GM06990 (cell line): Measurements from ENCODE around the gene EXD3.

ENCODE experiments used
- DNase-seq: peaks from one replicate; pipeline ENCODE4 v3.0.0-alpha.2; 2011; ENCODE audit not compliant: insufficient read length; ENCODE audit errors: extremely low read depth
- H3K27me3 ChIP-seq: replicated peaks from 2 replicates; pipeline ENCODE4 v1.6.0; 2011; ENCODE audit warnings: low read length; ENCODE audit not compliant: control insufficient read depth, insufficient read depth
- H3K36me3 ChIP-seq: 2 replicates; pipeline ENCODE4 v1.5.1; 2011; ENCODE audit warnings: low read length; ENCODE audit not compliant: control insufficient read depth, insufficient read depth
- H3K4me3 ChIP-seq: replicated peaks from 2 replicates; pipeline ENCODE4 v1.5.1; 2011; ENCODE audit warnings: low read depth, mild to moderate bottlenecking, control low read depth, low read length
- TF ChIP-seq, protein P1 (sequence below): IDR thresholded peaks from 2 replicates; pipeline ENCODE4 v1.5.1; 2011; ENCODE audit warnings: low read length, control low read depth, mild to moderate bottlenecking, inconsistent platforms; ENCODE audit not compliant: insufficient read depth, poor library complexity, severe bottlenecking

The EXD3 gene

GRCh38 chr9:137366891-137367381 is 56.0 kb downstream of the EXD3 start:
- TF ChIP-seq, protein P1, sequence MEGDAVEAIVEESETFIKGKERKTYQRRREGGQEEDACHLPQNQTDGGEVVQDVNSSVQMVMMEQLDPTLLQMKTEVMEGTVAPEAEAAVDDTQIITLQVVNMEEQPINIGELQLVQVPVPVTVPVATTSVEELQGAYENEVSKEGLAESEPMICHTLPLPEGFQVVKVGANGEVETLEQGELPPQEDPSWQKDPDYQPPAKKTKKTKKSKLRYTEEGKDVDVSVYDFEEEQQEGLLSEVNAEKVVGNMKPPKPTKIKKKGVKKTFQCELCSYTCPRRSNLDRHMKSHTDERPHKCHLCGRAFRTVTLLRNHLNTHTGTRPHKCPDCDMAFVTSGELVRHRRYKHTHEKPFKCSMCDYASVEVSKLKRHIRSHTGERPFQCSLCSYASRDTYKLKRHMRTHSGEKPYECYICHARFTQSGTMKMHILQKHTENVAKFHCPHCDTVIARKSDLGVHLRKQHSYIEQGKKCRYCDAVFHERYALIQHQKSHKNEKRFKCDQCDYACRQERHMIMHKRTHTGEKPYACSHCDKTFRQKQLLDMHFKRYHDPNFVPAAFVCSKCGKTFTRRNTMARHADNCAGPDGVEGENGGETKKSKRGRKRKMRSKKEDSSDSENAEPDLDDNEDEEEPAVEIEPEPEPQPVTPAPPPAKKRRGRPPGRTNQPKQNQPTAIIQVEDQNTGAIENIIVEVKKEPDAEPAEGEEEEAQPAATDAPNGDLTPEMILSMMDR = no peak
- DNase-seq = no peak
- Histone ChIP-seq H3K4me3 (no peak overlapping the region), H3K36me3 (no peaks in the 10 kb centered on the region), H3K27me3 (no peaks in the 10 kb centered on the region)

GRCh38 chr9:137366445-137366810 is 56.5 kb downstream of the EXD3 start:
- Histone ChIP-seq H3K36me3 (no peaks in the 10 kb centered on the region), H3K4me3 (no peak overlapping the region), H3K27me3 (no peaks in the 10 kb centered on the region)
- DNase-seq = no peak
- TF ChIP-seq, protein P1 = no peak

DNA sequence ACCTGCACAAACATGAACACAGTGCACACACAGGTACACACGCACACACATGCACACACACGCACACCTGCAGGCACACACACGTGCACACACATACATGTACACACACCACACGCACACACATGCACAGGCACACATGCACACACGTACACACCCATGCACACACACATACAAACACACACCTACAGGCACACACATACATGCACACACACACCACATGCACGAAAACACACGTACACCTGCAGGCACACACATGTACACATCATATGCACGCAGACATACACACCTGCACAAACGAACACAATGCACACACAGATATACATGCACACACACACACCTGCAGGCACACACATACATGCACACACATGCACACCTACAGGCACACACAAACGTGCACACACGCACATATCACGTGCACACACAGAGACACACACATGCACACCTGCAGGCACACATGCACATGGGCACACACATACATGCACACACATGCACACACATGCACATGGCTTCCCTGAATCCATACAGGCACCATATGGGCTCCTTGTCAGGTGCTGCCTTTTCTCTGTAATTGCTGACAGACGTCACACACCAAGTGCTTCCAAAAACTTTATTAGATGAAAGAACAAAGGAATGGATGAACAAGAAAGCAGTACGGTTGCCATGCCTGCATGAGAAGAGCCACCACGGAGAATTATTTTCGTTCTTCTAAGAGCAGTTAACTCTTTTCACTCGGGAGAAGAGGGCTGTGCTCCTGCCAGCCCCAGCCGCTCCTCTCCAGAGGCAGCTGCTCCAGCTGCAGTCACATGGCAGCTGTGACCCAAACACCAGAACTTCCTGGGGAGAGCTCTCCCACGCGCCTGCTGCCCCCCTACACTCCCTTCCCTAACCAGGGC is 57.2 kb downstream of the EXD3 start:
- no peaks in the 10 kb centered on the region for H3K36me3 ChIP-seq
- DNase-seq = no peak
- H3K4me3 ChIP-seq = no peak overlapping the region
- TF ChIP-seq, protein P1 = no peak
- no peaks in the 10 kb centered on the region; the same call in 1 of the 2 replicates for H3K27me3 ChIP-seq

GRCh38 chr9:137365056-137365455 is 57.9 kb downstream of the EXD3 start:
- TF ChIP-seq, protein P1 = no peak
- Histone ChIP-seq H3K4me3 (no peak overlapping the region), H3K27me3 (no peaks in the 10 kb centered on the region; the same call in 1 of the 2 replicates), H3K36me3 (no peaks in the 10 kb centered on the region)
- no peak for DNase-seq

- no peaks in the 10 kb centered on the region for H3K36me3 ChIP-seq
- TF ChIP-seq, protein P1 = no peak
- no peak for DNase-seq
- no peak overlapping the region for H3K4me3 ChIP-seq
- H3K27me3 ChIP-seq = no peaks in the 10 kb centered on the region; the same call in 1 of the 2 replicates
Observed at GRCh38 chr9:137359850-137360249, 63.1 kb downstream of the EXD3 start.
